Upper lobe of left lung (tissue), 4 donors: ENCODE measurements around the gene GATB.

Source experiments
- CTCF ChIP-seq, 6 experiments: fragments of 450-650 bp in 4 of 6; fragments of 200-600 bp in 2 of 6; sonication (generic) in 2 of 6; IDR thresholded peaks; one replicate each; pipeline ENCODE4 v1.5.1; 2016 to 2019; ENCODE audit warnings: antibody characterized with exemption in 6 of 6
- POLR2AphosphoS5 ChIP-seq, 2 donors: sonication (generic); formaldehyde crosslinking; IDR thresholded peaks; one replicate each; pipeline ENCODE4 v1.5.1; 2017; ENCODE audit warnings: antibody characterized with exemption in 2 of 2

DNA sequence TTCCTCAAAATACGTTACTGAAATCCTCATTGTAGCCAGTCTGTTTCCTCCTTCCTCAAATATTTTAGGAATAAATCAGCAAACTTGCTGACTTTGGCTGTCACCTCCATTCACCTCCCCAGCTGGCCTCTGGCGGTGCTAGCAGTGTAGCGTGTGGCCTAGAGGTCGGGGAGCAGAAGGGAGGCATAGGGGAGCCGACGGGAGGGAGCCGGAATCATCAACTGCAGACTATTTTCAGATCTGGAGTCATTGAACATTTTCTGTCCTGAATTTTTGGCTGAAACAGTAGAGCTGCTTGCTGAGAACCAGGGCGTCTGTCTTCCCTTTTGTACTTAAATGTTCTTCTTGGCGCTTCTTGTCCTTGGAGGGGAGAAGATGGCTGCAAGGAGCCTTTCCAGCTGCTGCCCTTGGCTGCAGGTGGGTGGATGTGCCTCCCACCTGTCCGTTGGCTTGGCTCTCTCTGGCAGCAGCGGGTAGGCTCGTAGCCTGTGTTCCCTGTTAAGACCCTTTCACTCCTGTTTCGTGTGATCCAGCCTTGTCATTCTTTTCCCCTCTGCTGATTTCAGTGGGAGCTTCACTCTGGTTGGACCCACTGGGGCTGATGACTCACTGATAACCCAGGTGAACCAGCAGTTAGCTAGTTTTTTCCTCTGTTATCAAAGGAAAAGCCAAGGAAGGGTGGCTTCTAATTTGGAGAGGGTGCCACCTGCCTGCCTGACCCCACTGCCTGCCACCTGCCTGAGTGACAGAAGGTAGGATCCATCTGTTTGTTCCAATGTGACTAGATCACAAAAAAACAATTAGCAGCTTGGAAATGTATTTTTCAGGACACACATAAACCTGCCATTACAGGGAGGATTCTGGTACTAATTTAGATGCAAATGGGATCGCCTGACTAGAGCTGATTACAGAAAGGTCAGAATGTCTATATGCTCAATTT lies 135.9 kb downstream of the GATB start:
- no peak for TF ChIP-seq CTCF (IDR thresholded peaks at IDR 0.05)
- no peak for TF ChIP-seq POLR2AphosphoS5 (IDR thresholded peaks at IDR 0.05)
